CD8-positive, alpha-beta memory T cell (primary cell): Measurements from ENCODE around the gene SURF1. TPM values are rescaled to one million over a fixed set of nuclear protein-coding genes. Genes with fewer than 3 reads are reported as not detected.
"Not testable (repeated sequence)": the region's sequence is repeated elsewhere in the genome, so short reads cannot be mapped to it uniquely, and the experiment has no call there.

Experiments
- CTCF ChIA-PET: fragments of 350-600 bp; sonication (Branson Sonifier 250); formaldehyde crosslinking; loops from one replicate; lab custom pipeline; 2021; ENCODE audit warnings: antibody characterized with exemption; lab: Charles Lee
- POLR2A ChIA-PET: fragments of 350-600 bp; sonication (Branson Sonifier 250); formaldehyde crosslinking; loops from one replicate; lab custom pipeline; 2021; ENCODE audit warnings: antibody characterized with exemption; lab: Charles Lee
- DNase-seq, 5 donors: peaks; one replicate each; pipeline versions ENCODE4 v3.0.0 to v3.0.0-alpha.2; 2020 to 2022; ENCODE audit warnings: mixed read lengths in 1 of 5
- H3K27ac ChIP-seq: one replicate; pipeline ENCODE4 v1.7.0; 2013; ENCODE audit warnings: low read depth, mild to moderate bottlenecking, low read length, moderate library complexity
- H3K27me3 ChIP-seq: 2 replicates; pipeline ENCODE4 v1.7.0; 2013; ENCODE audit warnings: low read length, mild to moderate bottlenecking; ENCODE audit not compliant: insufficient read depth, poor library complexity, severe bottlenecking
- H3K36me3 ChIP-seq: 2 replicates; pipeline ENCODE4 v1.7.0; 2013; ENCODE audit warnings: mild to moderate bottlenecking, low read length, moderate library complexity; ENCODE audit not compliant: insufficient read depth
- H3K4me1 ChIP-seq: 2 replicates; pipeline ENCODE4 v1.7.0; 2013; ENCODE audit warnings: mild to moderate bottlenecking, low read length, moderate library complexity; ENCODE audit not compliant: insufficient read depth
- H3K4me3 ChIP-seq: 2 replicates; pipeline ENCODE4 v1.7.0; 2013; ENCODE audit warnings: mild to moderate bottlenecking, low read length
- H3K9me3 ChIP-seq: 2 replicates; pipeline ENCODE4 v1.7.0; 2013; ENCODE audit warnings: mild to moderate bottlenecking, low read length
- H3K27ac Mint-ChIP-seq, 8 donors: one replicate each; pipeline ENCODE4 v1.8.0; 2020 to 2021; ENCODE audit warnings: mixed read lengths in 8 of 8, mild to moderate bottlenecking in 6 of 8, inconsistent platforms in 3 of 8, moderate library complexity in 3 of 8
- H3K27me3 Mint-ChIP-seq, 2 donors: one replicate each; pipeline ENCODE4 v1.8.0; 2020 to 2021; ENCODE audit warnings: mixed read lengths in 2 of 2, mild to moderate bottlenecking in 1 of 2, moderate library complexity in 1 of 2
- H3K36me3 Mint-ChIP-seq, 3 donors: one replicate each; pipeline ENCODE4 v1.8.0; 2020 to 2021; ENCODE audit warnings: mixed read lengths in 3 of 3, inconsistent platforms in 1 of 3, mild to moderate bottlenecking in 1 of 3
- H3K4me1 Mint-ChIP-seq, 3 donors: one replicate each; pipeline ENCODE4 v1.8.0; 2020 to 2021; ENCODE audit warnings: mixed read lengths in 3 of 3, inconsistent platforms in 1 of 3, mild to moderate bottlenecking in 1 of 3
- H3K4me3 Mint-ChIP-seq, 7 donors: one replicate each; pipeline ENCODE4 v1.8.0; 2020 to 2021; ENCODE audit warnings: mixed read lengths in 7 of 7, mild to moderate bottlenecking in 6 of 7, moderate library complexity in 4 of 7, inconsistent platforms in 2 of 7
- H3K9me3 Mint-ChIP-seq, 5 donors: one replicate each; pipeline ENCODE4 v1.8.0; 2020 to 2022; ENCODE audit warnings: mixed read lengths in 5 of 5, mild to moderate bottlenecking in 3 of 5, moderate library complexity in 2 of 5, inconsistent platforms in 1 of 5
- polyA plus RNA-seq: library from polyadenylated mRNA; unstranded; fragments of 300-500 nt; fragmentation: Illumina TruSeq; gene quantifications from one replicate; pipeline ENCODE4 v1.2.3, GENCODE V29; 2021
- total RNA-seq, 2 experiments: library from RNA; stranded (reverse); gene quantifications; one replicate each; pipeline ENCODE4 v1.2.3, GENCODE V29; 2021

The SURF1 gene
- total and polyA plus RNA-seq, 3 experiments from 2014 or later, result 35.9 to 110 (median 37.8) TPM

DNA sequence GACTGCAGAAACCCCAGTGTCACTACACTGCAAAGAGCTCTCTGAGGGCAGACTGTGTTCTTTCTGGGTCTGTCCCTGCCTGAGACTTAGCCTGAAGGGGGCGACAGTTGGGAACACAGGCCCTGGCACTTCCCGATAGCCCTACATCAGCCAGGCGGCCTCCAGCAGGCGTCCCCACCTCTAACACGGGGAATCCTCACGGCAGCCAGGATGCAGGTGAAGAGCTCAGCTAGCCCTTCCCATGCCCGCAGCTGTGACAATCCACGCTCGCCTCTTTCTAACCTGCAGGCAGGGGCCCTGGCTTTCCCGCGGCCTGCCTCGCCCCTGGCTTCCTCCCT, 14.2 kb downstream of the SURF1 start:
- no peak for DNase-seq
- H3K9me3 Mint-ChIP-seq, result no peaks in the 10 kb centered on the region
- peaks cover 0 to 73% (median 8%) of the 10 kb centered on the region in 3 donors for H3K36me3 Mint-ChIP-seq
- H3K27ac ChIP-seq, result no peak overlapping the region
- H3K9me3 ChIP-seq, result no peaks in the 10 kb centered on the region
- POLR2A ChIA-PET, result no interaction called here
- CTCF ChIA-PET, result interaction anchor here (1.1 to 1.6 kb wide), 2 partner anchors 12 to 74 kb away, joined by 3 to 4 read pairs; no protein-coding TSS in a partner anchor
- peak overlapping the region in 2 of 7 donors; percentile 30 to 73 for H3K4me3 Mint-ChIP-seq
- no peaks in the 10 kb centered on the region for H3K27me3 ChIP-seq
- peaks cover 28% of the 10 kb centered on the region for H3K4me1 ChIP-seq
- H3K27ac Mint-ChIP-seq, result peak overlapping the region in 3 of 8 donors; percentile 6 to 85 (median 47)
- H3K4me1 Mint-ChIP-seq, result peaks cover 29 to 37% (median 37%) of the 10 kb centered on the region in 3 donors
- H3K36me3 ChIP-seq, result peaks cover 20% of the 10 kb centered on the region
- peaks cover 0 to 1% of the 10 kb centered on the region in 2 donors for H3K27me3 Mint-ChIP-seq
- no peak overlapping the region for H3K4me3 ChIP-seq

DNA sequence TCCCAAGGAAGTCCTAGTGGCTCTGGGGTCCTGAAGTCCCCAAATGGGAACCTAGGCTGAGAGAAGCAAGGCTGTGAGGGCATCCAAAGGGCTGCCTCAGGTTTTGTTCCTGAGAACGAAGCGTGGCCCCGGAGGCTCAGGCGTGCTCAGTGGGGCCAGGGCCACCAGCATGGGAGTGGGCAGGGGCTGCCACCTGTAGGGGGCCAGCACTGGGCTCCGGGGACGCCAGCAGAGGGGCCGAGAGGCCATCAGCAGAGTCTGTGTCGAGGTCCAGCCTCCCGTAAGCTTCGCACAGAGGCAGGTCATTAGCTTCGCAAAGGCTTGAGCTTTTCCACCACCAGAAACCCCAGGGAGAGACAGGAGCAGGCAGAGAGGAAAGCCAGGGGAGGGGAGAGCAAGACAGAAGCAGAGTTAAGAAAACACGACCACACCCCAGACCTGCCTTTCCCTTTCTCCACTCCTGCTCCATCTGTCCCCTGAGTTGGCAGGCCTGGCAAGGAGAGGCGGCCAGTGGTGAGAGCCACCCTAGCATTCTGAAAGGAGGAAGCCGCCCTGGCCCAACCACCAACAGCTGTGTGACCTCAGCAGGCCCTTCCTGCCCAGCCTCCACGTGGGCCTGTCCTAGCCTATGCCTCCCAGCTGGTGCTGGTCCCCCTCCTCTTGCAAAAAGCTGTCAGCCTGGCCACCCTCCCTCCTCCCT, 14.8 kb downstream of the SURF1 start:
- no peaks in the 10 kb centered on the region for H3K9me3 ChIP-seq
- no peaks in the 10 kb centered on the region for H3K27me3 ChIP-seq
- ChIA-PET POLR2A (no interaction called here), CTCF (interaction anchor here (1.1 to 1.6 kb wide), 2 partner anchors 12 to 74 kb away, joined by 3 to 4 read pairs; no protein-coding TSS in a partner anchor)
- DNase-seq, result no peak
- no peak overlapping the region for H3K4me3 Mint-ChIP-seq
- H3K9me3 Mint-ChIP-seq, result no peaks in the 10 kb centered on the region
- peaks cover 20% of the 10 kb centered on the region for H3K36me3 ChIP-seq
- H3K27ac ChIP-seq, result no peak overlapping the region
- H3K4me1 Mint-ChIP-seq, result peaks cover 24 to 34% (median 33%) of the 10 kb centered on the region in 3 donors
- H3K4me3 ChIP-seq, result no peak overlapping the region
- peak overlapping the region in 2 of 8 donors; percentile 47 to 85 for H3K27ac Mint-ChIP-seq
- H3K4me1 ChIP-seq, result peaks cover 25% of the 10 kb centered on the region
- no peaks in the 10 kb centered on the region for H3K27me3 Mint-ChIP-seq
- H3K36me3 Mint-ChIP-seq, result peaks cover 0 to 71% (median 8%) of the 10 kb centered on the region in 3 donors

- Histone ChIP-seq H3K27ac (no peak overlapping the region), H3K9me3 (no peaks in the 10 kb centered on the region), H3K4me1 (peaks cover 23% of the 10 kb centered on the region), H3K27me3 (no peaks in the 10 kb centered on the region), H3K36me3 (peaks cover 20% of the 10 kb centered on the region), H3K4me3 (no peak overlapping the region)
- Mint-ChIP-seq H3K27ac (peak overlapping the region in 6 of 8 donors; percentile 11 to 85 (median 66)), H3K9me3 (no peaks in the 10 kb centered on the region), H3K36me3 (peaks cover 0 to 67% (median 8%) of the 10 kb centered on the region in 3 donors), H3K4me3 (no peak overlapping the region), H3K27me3 (no peaks in the 10 kb centered on the region), H3K4me1 (peaks cover 27 to 34% (median 33%) of the 10 kb centered on the region in 3 donors)
- ChIA-PET POLR2A (no interaction called here), CTCF (interaction anchor here (1.6 kb wide), 1 partner anchor 11 kb away, joined by 4 read pairs; no protein-coding TSS in a partner anchor)
- DNase-seq, result no peak
Measured at GRCh38 chr9:133340916-133341315, 15.4 kb downstream of the SURF1 start.

- ChIA-PET POLR2A (interaction anchor here (1.4 kb wide), 1 partner anchor 8 kb away, joined by 6 read pairs; the partner anchor contains the start of genes MED22 and RPL7A), CTCF (interaction anchor here (1.7 kb wide), 1 partner anchor 146 kb away, joined by 5 read pairs; no protein-coding TSS in a partner anchor)
- Histone ChIP-seq H3K4me3 (no peak overlapping the region), H3K36me3 (peaks cover 20% of the 10 kb centered on the region), H3K9me3 (no peaks in the 10 kb centered on the region), H3K4me1 (peaks cover 23% of the 10 kb centered on the region), H3K27ac (no peak overlapping the region), H3K27me3 (no peaks in the 10 kb centered on the region)
- Mint-ChIP-seq H3K27ac (peak overlapping the region in 5 of 8 donors; percentile 11 to 85 (median 67)), H3K36me3 (peaks cover 0 to 68% (median 8%) of the 10 kb centered on the region in 3 donors), H3K9me3 (no peaks in the 10 kb centered on the region), H3K4me1 (peaks cover 30 to 40% (median 38%) of the 10 kb centered on the region in 3 donors), H3K27me3 (no peaks in the 10 kb centered on the region), H3K4me3 (peak overlapping the region in 3 of 7 donors; percentile 24 to 38 (median 29))
- no peak for DNase-seq
Measured at GRCh38 chr9:133340256-133340655, 16.0 kb downstream of the SURF1 start.

- POLR2A ChIA-PET, result interaction anchor here (1.4 kb wide), 1 partner anchor 8 kb away, joined by 6 read pairs; the partner anchor contains the start of genes MED22 and RPL7A
- Mint-ChIP-seq H3K36me3 (peaks cover 0 to 63% (median 8%) of the 10 kb centered on the region in 3 donors), H3K27ac (peak overlapping the region in 5 of 8 donors; percentile 23 to 91 (median 68)), H3K4me3 (peak overlapping the region in 2 of 7 donors; percentile 35 to 70), H3K27me3 (no peaks in the 10 kb centered on the region), H3K4me1 (peaks cover 33 to 46% (median 41%) of the 10 kb centered on the region in 3 donors), H3K9me3 (no peaks in the 10 kb centered on the region)
- H3K4me3 ChIP-seq, result no peak overlapping the region
- H3K4me1 ChIP-seq, result peaks cover 29% of the 10 kb centered on the region
- CTCF ChIA-PET, result interaction anchor here (1.1 to 1.7 kb wide), 2 partner anchors 34 to 147 kb away, joined by 3 to 5 read pairs; no protein-coding TSS in a partner anchor
- H3K27me3 ChIP-seq, result no peaks in the 10 kb centered on the region
- no peak overlapping the region for H3K27ac ChIP-seq
- peaks cover 23% of the 10 kb centered on the region for H3K36me3 ChIP-seq
- no peaks in the 10 kb centered on the region for H3K9me3 ChIP-seq
- DNase-seq, result no peak
Measured at GRCh38 chr9:133339641-133340040, 16.6 kb downstream of the SURF1 start.

- peaks cover 36 to 53% (median 49%) of the 10 kb centered on the region in 3 donors for H3K4me1 Mint-ChIP-seq
- no peaks in the 10 kb centered on the region for H3K27me3 Mint-ChIP-seq
- H3K36me3 Mint-ChIP-seq, result peaks cover 0 to 65% (median 8%) of the 10 kb centered on the region in 3 donors
- POLR2A ChIA-PET, result interaction anchor here (0.6 to 2.1 kb wide), 3 partner anchors 20 to 38 kb away, joined by 3 to 14 read pairs (median 8); partner anchors contain the start of genes SURF1 and SURF2
- no peaks in the 10 kb centered on the region for H3K9me3 ChIP-seq
- peak within 1 kb of the TSS; percentile 72 for H3K27ac ChIP-seq
- peak; percentile 89 to 94 (median 93) for DNase-seq
- no peaks in the 10 kb centered on the region for H3K9me3 Mint-ChIP-seq
- peak within 1 kb of the TSS; percentile 92 for H3K4me3 ChIP-seq
- H3K36me3 ChIP-seq, result peaks cover 26% of the 10 kb centered on the region
- no peaks in the 10 kb centered on the region for H3K27me3 ChIP-seq
- peaks cover 41% of the 10 kb centered on the region for H3K4me1 ChIP-seq
- CTCF ChIA-PET, result interaction anchor here (1.2 to 2.0 kb wide), 3 partner anchors 35 to 42 kb away, joined by 3 to 7 read pairs (median 5); no protein-coding TSS in a partner anchor
- H3K4me3 Mint-ChIP-seq, result peak within 1 kb of the TSS; percentile 95 to 98 (median 96)
- peak within 1 kb of the TSS; percentile 92 to 96 (median 94) for H3K27ac Mint-ChIP-seq
Measured at GRCh38 chr9:133335924-133336811, 20.1 kb downstream of the SURF1 start, which contains the start of gene SURF6. SURF6 (minus strand) TSS chr9:133336188; CDS start chr9:133336132, 56 bp downstream.

GRCh38 chr9:133334888-133335287, 21.4 kb downstream of the SURF1 start:
- not testable (repeated sequence) for H3K27me3 Mint-ChIP-seq, DNase-seq, H3K27me3 ChIP-seq, H3K9me3 Mint-ChIP-seq, H3K9me3 ChIP-seq
- H3K36me3 Mint-ChIP-seq, result peaks cover 3 to 65% (median 8%) of the 10 kb centered on the region in 3 donors
- H3K27ac Mint-ChIP-seq, result peak overlapping the region in 7 of 8 donors; percentile 72 to 96 (median 93)
- ChIA-PET POLR2A (interaction anchor here (1.8 to 2.1 kb wide), 2 partner anchors 13 to 36 kb away, joined by 8 to 14 read pairs; partner anchors contain the start of genes MED22 and RPL7A), CTCF (interaction anchor here (0.9 to 2.0 kb wide), 5 partner anchors 22 to 191 kb away, joined by 3 to 7 read pairs (median 4); no protein-coding TSS in a partner anchor)
- Histone ChIP-seq H3K4me3 (peak overlapping the region; percentile 92), H3K27ac (peak overlapping the region; percentile 72), H3K4me1 (peaks cover 31% of the 10 kb centered on the region), H3K36me3 (peaks cover 34% of the 10 kb centered on the region)
- H3K4me3 Mint-ChIP-seq, result peak overlapping the region; percentile 95 to 98 (median 96)
- H3K4me1 Mint-ChIP-seq, result peaks cover 28 to 45% (median 42%) of the 10 kb centered on the region in 3 donors
